Spleen (tissue), 11 donors: ENCODE results near the gene BRSK2. TPM values are rescaled to one million over a fixed set of nuclear protein-coding genes. Genes with fewer than 3 reads are reported as not detected.

ENCODE experiments used
- DNase-seq: peaks from one replicate; pipeline ENCODE4 v3.0.0-alpha.2; 2020
- H3K27ac ChIP-seq, 8 donors: fragments of 200-600 bp; sonication (generic) in 7 of 8; 1 replicate in 4 of 8; 2 replicates in 4 of 8; pipeline versions ENCODE4 v1.5.0 to v1.8.0; 2016 to 2021; ENCODE audit warnings: inconsistent platforms in 4 of 8, mild to moderate bottlenecking in 4 of 8, moderate library complexity in 1 of 8
- H3K27me3 ChIP-seq, 7 donors: fragments of 200-600 bp; sonication (generic) in 6 of 7; replicated peaks in 1 of 7; 1 replicate in 4 of 7; 2 replicates in 3 of 7; pipeline versions ENCODE4 v1.5.0 to v1.8.0; 2016 to 2021; ENCODE audit warnings: inconsistent platforms in 3 of 7, mild to moderate bottlenecking in 1 of 7
- H3K36me3 ChIP-seq, 6 donors: fragments of 200-600 bp; sonication (generic) in 5 of 6; 1 replicate in 4 of 6; 2 replicates in 2 of 6; pipeline versions ENCODE4 v1.5.0 to v1.8.0; 2016 to 2021; ENCODE audit warnings: inconsistent platforms in 2 of 6
- H3K4me1 ChIP-seq, 6 donors: fragments of 200-600 bp; sonication (generic) in 5 of 6; 1 replicate in 3 of 6; 2 replicates in 3 of 6; pipeline versions ENCODE4 v1.5.0 to v1.8.0; 2016 to 2021; ENCODE audit warnings: inconsistent platforms in 3 of 6
- H3K4me3 ChIP-seq, 8 donors: fragments of 200-600 bp; sonication (generic) in 7 of 8; 1 replicate in 4 of 8; 2 replicates in 4 of 8; pipeline versions ENCODE4 v1.5.0 to v1.8.0; 2016 to 2021; ENCODE audit warnings: inconsistent platforms in 4 of 8, mild to moderate bottlenecking in 4 of 8, moderate library complexity in 2 of 8
- H3K9me3 ChIP-seq, 8 donors: fragments of 200-600 bp; sonication (generic) in 7 of 8; 1 replicate in 4 of 8; 2 replicates in 4 of 8; pipeline versions ENCODE4 v1.5.0 to v1.8.0; 2016 to 2021; ENCODE audit warnings: inconsistent platforms in 4 of 8
- CTCF ChIP-seq, 11 experiments: fragments of 200-600 bp in 7 of 11; fragments of 450-650 bp in 4 of 11; sonication (generic) in 4 of 11; IDR thresholded peaks in 8 of 11; conservative IDR thresholded peaks in 3 of 11; 1 replicate in 7 of 11; 2 replicates in 4 of 11; pipeline versions ENCODE4 v1.4.0 to v1.8.0; 2016 to 2021; ENCODE audit warnings: antibody characterized with exemption in 11 of 11, inconsistent platforms in 4 of 11, mild to moderate bottlenecking in 1 of 11
- POLR2A ChIP-seq, 3 donors: fragments of 450-650 bp; IDR thresholded peaks; one replicate each; pipeline ENCODE4 v1.5.1; 2017; ENCODE audit warnings: antibody characterized with exemption in 3 of 3, mild to moderate bottlenecking in 1 of 3
- POLR2AphosphoS5 ChIP-seq, 3 donors: sonication (generic); formaldehyde crosslinking; IDR thresholded peaks; one replicate each; pipeline ENCODE4 v1.5.1; 2017; ENCODE audit warnings: antibody characterized with exemption in 3 of 3
- WGBS, 5 donors: extraction: QIAGEN DNeasy Blood & Tissue Kit in 3 of 5; methylation state at CpG; one replicate each; pipeline versions ENCODE4 v1.1.5 to v1.1.7; 2013 to 2018; 5-methylcytosine and 5-hydroxymethylcytosine counted together
- intact Hi-C: fragments of 100-400 bp; cut with DNase I; formaldehyde crosslinking; loops from one replicate; pipeline ENCODE4 v1.15.0; 2023; ENCODE audit warnings: low total_unique reads
- polyA plus RNA-seq, 3 donors: library from polyadenylated mRNA; stranded (reverse); fragments of 200-250 nt; gene quantifications; one replicate each; pipeline ENCODE4 v1.2.1, GENCODE V29; 2013
- total RNA-seq, 7 donors: library from RNA; depleted of rRNA in 3 of 7; stranded (reverse); fragments of >200 nt in 3 of 7; fragmentation: NEBNext Ultra II Directional in 4 of 7; extraction: Animal tissue kit (Norgen Biotek cat#: 25700) in 4 of 7; gene quantifications; one replicate each; pipeline versions ENCODE4 v1.1.0 to v1.2.1, GENCODE V29; 2016 to 2021
- donor health status: healthy with polysubstance abuse.
- donor health status: DM: no; HTN: no; CAD: no; lungs with moderate emphysema.
- donor health status: DM: no; HTN: no; CAD: no.
- donor health status: Bipolar disorder and iron deficiency.
- donor health status: healthy.
- donor health status: DM: no; HTN: no; CAD: no.
- donor health status: DM: yes; HTN: yes; CAD: no.

Gene BRSK2
- total and polyA plus RNA-seq, 10 donors: 0.17 to 1.5 (median 0.42) TPM

GRCh38 chr11:1401656-1402221 is 12.0 kb downstream of the BRSK2 start:
- WGBS, 5 donors: 11 to 27% (median 25%) methylated on average over 9 to 23 of the region's 23 CpGs
- intact Hi-C loops: no loop called here
- DNase-seq: no peak

GRCh38 chr11:1402355-1403077 is 12.8 kb downstream of the BRSK2 start:
- DNase-seq: no peak
- Histone ChIP-seq H3K27ac (no peak overlapping the region), H3K4me1 (no peaks in the 10 kb centered on the region), H3K9me3 (no peaks in the 10 kb centered on the region), H3K27me3 (peaks cover 0 to 95% (median 18%) of the 10 kb centered on the region in 7 donors), H3K4me3 (no peak overlapping the region), H3K36me3 (no peaks in the 10 kb centered on the region)
- 50 to 81% (median 70%) methylated on average over 1 to 23 of the region's 23 CpGs for WGBS, 5 donors
- TF ChIP-seq POLR2AphosphoS5 (IDR thresholded peaks at IDR 0.05) (no peak), POLR2A (IDR thresholded peaks at IDR 0.05) (no peak), CTCF (IDR thresholded peaks at IDR 0.05 in 8 of 11, conservative IDR thresholded peaks at IDR 0.05 in 3 of 11) (no peak)
- intact Hi-C loops: no loop called here

More at GRCh38 chr11:1401656-1402221, 12.0 kb downstream of the BRSK2 start:
- Histone ChIP-seq H3K4me3 (no peak overlapping the region), H3K27me3 (peaks cover 0 to 95% (median 18%) of the 10 kb centered on the region in 7 donors), H3K9me3 (no peaks in the 10 kb centered on the region), H3K27ac (no peak overlapping the region), H3K36me3 (no peaks in the 10 kb centered on the region), H3K4me1 (no peaks in the 10 kb centered on the region)
- TF ChIP-seq POLR2A (IDR thresholded peaks at IDR 0.05): no peak
- TF ChIP-seq CTCF (IDR thresholded peaks at IDR 0.05 in 8 of 11, conservative IDR thresholded peaks at IDR 0.05 in 3 of 11): no peak
- no peak for TF ChIP-seq POLR2AphosphoS5 (IDR thresholded peaks at IDR 0.05)

GRCh38 chr11:1403078-1403620 is 13.4 kb downstream of the BRSK2 start:
- Histone ChIP-seq H3K27me3 (peaks cover 0 to 95% (median 18%) of the 10 kb centered on the region in 7 donors), H3K4me1 (no peaks in the 10 kb centered on the region), H3K4me3 (no peak overlapping the region), H3K27ac (no peak overlapping the region), H3K36me3 (no peaks in the 10 kb centered on the region), H3K9me3 (no peaks in the 10 kb centered on the region)
- DNase-seq: no peak
- no peak for TF ChIP-seq CTCF (IDR thresholded peaks at IDR 0.05 in 8 of 11, conservative IDR thresholded peaks at IDR 0.05 in 3 of 11)
- no peak for TF ChIP-seq POLR2A (IDR thresholded peaks at IDR 0.05)
- no peak for TF ChIP-seq POLR2AphosphoS5 (IDR thresholded peaks at IDR 0.05)
- intact Hi-C loops: no loop called here
- WGBS, 5 donors: 77 to 93% (median 90%) methylated on average over 2 to 16 of the region's 16 CpGs
